GM08714 (cell line): Measurements from ENCODE around the gene CLDN10.
"Not testable (repeated sequence)": the region's sequence is repeated elsewhere in the genome, so short reads cannot be mapped to it uniquely, and the experiment has no call there.

Experiments
- H3K4me3 ChIP-seq: fragments of 200-500 bp; sonication (Bioruptor generic); 2 replicates; pipeline ENCODE4 v1.5.1; 2014; ENCODE audit warnings: mild to moderate bottlenecking, low read length, inconsistent platforms
- ZNF274 ChIP-seq: IDR thresholded peaks from 2 replicates; pipeline ENCODE4 v1.6.1; 2012; ENCODE audit warnings: mild to moderate bottlenecking, low read depth, low read length

The CLDN10 gene

GRCh38 chr13:95560387-95560786 is 7.9 kb downstream of the CLDN10 start:
- no peak overlapping the region for H3K4me3 ChIP-seq
- no peak for TF ChIP-seq ZNF274

GRCh38 chr13:95564091-95564490 is 11.6 kb downstream of the CLDN10 start:
- H3K4me3 ChIP-seq, result no peak overlapping the region
- no peak for TF ChIP-seq ZNF274

GRCh38 chr13:95564733-95565291 is 12.3 kb downstream of the CLDN10 start:
- TF ChIP-seq ZNF274, result no peak
- no peak overlapping the region for H3K4me3 ChIP-seq

GRCh38 chr13:95565758-95566157 is 13.2 kb downstream of the CLDN10 start:
- H3K4me3 ChIP-seq, result not testable (repeated sequence)

GRCh38 chr13:95568131-95568530 is 15.6 kb downstream of the CLDN10 start:
- no peak for TF ChIP-seq ZNF274

GRCh38 chr13:95570016-95570415 is 17.5 kb downstream of the CLDN10 start:
- no peak for TF ChIP-seq ZNF274
- H3K4me3 ChIP-seq, result no peak overlapping the region

More at GRCh38 chr13:95568131-95568530, 15.6 kb downstream of the CLDN10 start:
- H3K4me3 ChIP-seq, result no peak overlapping the region

- no peak for TF ChIP-seq ZNF274
- no peak overlapping the region for H3K4me3 ChIP-seq
Measured at GRCh38 chr13:95571941-95572340, 19.4 kb downstream of the CLDN10 start.

- H3K4me3 ChIP-seq, result no peak overlapping the region
- TF ChIP-seq ZNF274, result no peak
Measured at GRCh38 chr13:95573221-95573620, 20.7 kb downstream of the CLDN10 start.

GRCh38 chr13:95579303-95579702 is 26.8 kb downstream of the CLDN10 start:
- TF ChIP-seq ZNF274, result no peak
- no peak overlapping the region for H3K4me3 ChIP-seq

- no peak overlapping the region for H3K4me3 ChIP-seq
- TF ChIP-seq ZNF274, result no peak
Measured at GRCh38 chr13:95585867-95586266, 33.3 kb downstream of the CLDN10 start.

GRCh38 chr13:95588134-95588533 is 35.6 kb downstream of the CLDN10 start:
- H3K4me3 ChIP-seq, result no peak overlapping the region
- no peak for TF ChIP-seq ZNF274

- no peak for TF ChIP-seq ZNF274
- H3K4me3 ChIP-seq, result no peak overlapping the region
Measured at GRCh38 chr13:95588721-95589120, 36.2 kb downstream of the CLDN10 start.

GRCh38 chr13:95593462-95593861 is 40.9 kb downstream of the CLDN10 start:
- H3K4me3 ChIP-seq, result no peak overlapping the region
- no peak for TF ChIP-seq ZNF274

GRCh38 chr13:95596701-95597100 is 44.2 kb downstream of the CLDN10 start:
- no peak for TF ChIP-seq ZNF274
- no peak overlapping the region for H3K4me3 ChIP-seq

GRCh38 chr13:95601216-95601615 is 48.7 kb downstream of the CLDN10 start:
- no peak overlapping the region for H3K4me3 ChIP-seq
- TF ChIP-seq ZNF274, result no peak

- TF ChIP-seq ZNF274, result no peak
- H3K4me3 ChIP-seq, result no peak overlapping the region
Measured at GRCh38 chr13:95601906-95602305, 49.4 kb downstream of the CLDN10 start.
